Measurements from ENCODE around the gene ADCY7.

DNA sequence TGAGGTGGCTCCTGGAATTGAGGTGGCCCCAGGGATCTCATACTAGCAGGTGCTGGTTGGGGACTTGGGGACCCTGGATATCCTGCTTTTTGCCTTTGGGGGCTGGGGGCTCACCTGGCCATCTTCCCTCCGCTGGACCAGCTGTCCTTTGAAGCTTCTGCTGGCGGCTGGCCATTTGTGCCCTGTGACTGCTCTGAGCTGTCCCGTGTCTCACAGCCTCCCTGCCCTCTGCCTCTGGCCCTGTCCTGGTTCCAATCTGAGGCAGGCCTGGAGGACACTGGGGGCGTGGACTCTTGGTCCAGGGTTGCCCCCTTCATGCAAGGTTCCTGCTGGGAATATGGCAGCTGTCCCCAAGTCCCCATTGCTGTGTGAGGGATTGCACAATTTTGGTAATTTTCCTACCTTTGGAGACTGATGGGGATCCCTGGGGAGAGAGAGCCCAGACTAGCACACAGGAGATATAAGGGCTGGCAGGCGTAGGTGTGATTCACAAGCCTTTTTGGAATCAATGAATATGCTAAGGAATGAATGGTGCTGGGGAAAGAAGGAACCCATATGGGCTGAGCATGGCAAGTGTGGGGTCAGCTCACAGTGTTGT, 19.2 kb downstream of the ADCY7 start:
- TF ChIP-seq, protein P1, sequence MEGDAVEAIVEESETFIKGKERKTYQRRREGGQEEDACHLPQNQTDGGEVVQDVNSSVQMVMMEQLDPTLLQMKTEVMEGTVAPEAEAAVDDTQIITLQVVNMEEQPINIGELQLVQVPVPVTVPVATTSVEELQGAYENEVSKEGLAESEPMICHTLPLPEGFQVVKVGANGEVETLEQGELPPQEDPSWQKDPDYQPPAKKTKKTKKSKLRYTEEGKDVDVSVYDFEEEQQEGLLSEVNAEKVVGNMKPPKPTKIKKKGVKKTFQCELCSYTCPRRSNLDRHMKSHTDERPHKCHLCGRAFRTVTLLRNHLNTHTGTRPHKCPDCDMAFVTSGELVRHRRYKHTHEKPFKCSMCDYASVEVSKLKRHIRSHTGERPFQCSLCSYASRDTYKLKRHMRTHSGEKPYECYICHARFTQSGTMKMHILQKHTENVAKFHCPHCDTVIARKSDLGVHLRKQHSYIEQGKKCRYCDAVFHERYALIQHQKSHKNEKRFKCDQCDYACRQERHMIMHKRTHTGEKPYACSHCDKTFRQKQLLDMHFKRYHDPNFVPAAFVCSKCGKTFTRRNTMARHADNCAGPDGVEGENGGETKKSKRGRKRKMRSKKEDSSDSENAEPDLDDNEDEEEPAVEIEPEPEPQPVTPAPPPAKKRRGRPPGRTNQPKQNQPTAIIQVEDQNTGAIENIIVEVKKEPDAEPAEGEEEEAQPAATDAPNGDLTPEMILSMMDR (conservative IDR thresholded peaks at IDR 0.05 in 1 of 2, IDR thresholded peaks at IDR 0.05 in 1 of 2; ENCODE audit: low read depth in 1 of 2, low read length in 2 of 2) = no peak
- no peak for TF ChIP-seq EZH2 (IDR thresholded peaks at IDR 0.05; ENCODE audit: low read length, missing control alignments)
